Transverse colon (tissue), 4 donors: Measurements from ENCODE around the gene ATP6V1F. TPM values are rescaled to one million over a fixed set of nuclear protein-coding genes. Genes with fewer than 3 reads are reported as not detected.

Experiments used
- DNase-seq: peaks from one replicate; pipeline ENCODE4 v3.0.0-alpha.2; 2019
- H3K27ac ChIP-seq, 4 donors: fragments of 200-600 bp; sonication (generic); 2 replicates each; pipeline ENCODE4 v1.5.1; 2016 to 2018; ENCODE audit warnings: inconsistent platforms in 4 of 4
- H3K27me3 ChIP-seq: fragments of 200-600 bp; sonication (generic); 2 replicates; pipeline ENCODE4 v1.5.1; 2017; ENCODE audit warnings: inconsistent platforms
- H3K36me3 ChIP-seq, 4 donors: fragments of 200-600 bp; sonication (generic); 2 replicates each; pipeline ENCODE4 v1.5.1; 2017 to 2019; ENCODE audit warnings: inconsistent platforms in 4 of 4
- H3K4me1 ChIP-seq, 4 donors: fragments of 200-600 bp; sonication (generic); 2 replicates each; pipeline ENCODE4 v1.5.1; 2017 to 2020; ENCODE audit warnings: inconsistent platforms in 4 of 4
- H3K4me3 ChIP-seq, 4 donors: fragments of 200-600 bp; sonication (generic); 1 replicate in 1 of 4; 2 replicates in 3 of 4; pipeline versions ENCODE4 v1.5.1 to v1.6.1; 2017 to 2019; ENCODE audit warnings: inconsistent platforms in 4 of 4
- H3K9me3 ChIP-seq, 2 donors: fragments of 200-600 bp; sonication (generic); 2 replicates each; pipeline ENCODE4 v1.5.1; 2017 to 2019; ENCODE audit warnings: inconsistent platforms in 2 of 2
- CTCF ChIP-seq, 5 experiments: fragments of 200-600 bp in 3 of 5; fragments of 450-650 bp in 2 of 5; sonication (generic) in 3 of 5; IDR thresholded peaks; 1 replicate in 2 of 5; 2 replicates in 3 of 5; pipeline ENCODE4 v1.5.1; 2016 to 2017; ENCODE audit warnings: antibody characterized with exemption in 5 of 5, inconsistent platforms in 3 of 5, mild to moderate bottlenecking in 2 of 5, moderate library complexity in 1 of 5
- EP300 ChIP-seq: sonication (generic); formaldehyde crosslinking; IDR thresholded peaks from one replicate; pipeline ENCODE4 v1.6.1; 2017; ENCODE audit warnings: antibody characterized with exemption, low read depth
- POLR2A ChIP-seq: fragments of 450-650 bp; IDR thresholded peaks from one replicate; pipeline ENCODE4 v1.6.1; 2016; ENCODE audit warnings: antibody characterized with exemption, mild to moderate bottlenecking, moderate library complexity
- POLR2AphosphoS5 ChIP-seq, 3 donors: sonication (generic); formaldehyde crosslinking; IDR thresholded peaks; one replicate each; pipeline ENCODE4 v1.6.1; 2016; ENCODE audit warnings: antibody characterized with exemption in 3 of 3
- WGBS, 2 donors: methylation state at CpG; one replicate each; pipeline ENCODE4 v1.1.5; 2018; ENCODE audit warnings: low coverage in 1 of 2; 5-methylcytosine and 5-hydroxymethylcytosine counted together
- in situ Hi-C, 4 donors: fragments of 200-750 bp; cut with MboI; loops; one replicate each; pipeline versions ENCODE4 v1.15.0 to v1.15.1; 2017; ENCODE audit warnings: low sequenced_read_pairs in 3 of 4, low pct_ligation_motif_present in 1 of 4, low pct_unique_long_range_greater_than_20kb in 1 of 4
- intact Hi-C: fragments of 100-400 bp; cut with DNase I; formaldehyde crosslinking; loops from one replicate; pipeline ENCODE4 v1.15.1; 2023; ENCODE audit warnings: low total_unique reads
- total RNA-seq, 4 donors: library from RNA; depleted of rRNA; stranded (reverse); fragments of >200 nt; gene quantifications; one replicate each; pipeline ENCODE4 v1.1.0, GENCODE V29; 2016

The ATP6V1F gene
- total RNA-seq, 4 donors from 2014 or later = 25.5 to 128 (median 63.2) TPM

GRCh38 chr7:128840326-128841170, 22.1 kb upstream of the ATP6V1F start:
- DNase-seq = no peak
- H3K36me3 ChIP-seq = no peaks in the 10 kb centered on the region
- intact Hi-C loops = no loop called here
- no peaks in the 10 kb centered on the region for H3K9me3 ChIP-seq
- TF ChIP-seq CTCF (IDR thresholded peaks at IDR 0.05) = no peak
- no peak for TF ChIP-seq POLR2AphosphoS5 (IDR thresholded peaks at IDR 0.05)
- TF ChIP-seq EP300 = no peak
- no peak for TF ChIP-seq POLR2A
- H3K4me1 ChIP-seq = peaks cover 0 to 7% (median 1%) of the 10 kb centered on the region in 4 donors
- in situ Hi-C loops = no loop called here
- peak overlapping the region in 1 of 4 donors; percentile 39 for H3K27ac ChIP-seq
- H3K27me3 ChIP-seq = no peaks in the 10 kb centered on the region
- 86 to 88% methylated on average over 3 to 23 of the region's 23 CpGs for WGBS, 2 donors
- H3K4me3 ChIP-seq = no peak overlapping the region

DNA sequence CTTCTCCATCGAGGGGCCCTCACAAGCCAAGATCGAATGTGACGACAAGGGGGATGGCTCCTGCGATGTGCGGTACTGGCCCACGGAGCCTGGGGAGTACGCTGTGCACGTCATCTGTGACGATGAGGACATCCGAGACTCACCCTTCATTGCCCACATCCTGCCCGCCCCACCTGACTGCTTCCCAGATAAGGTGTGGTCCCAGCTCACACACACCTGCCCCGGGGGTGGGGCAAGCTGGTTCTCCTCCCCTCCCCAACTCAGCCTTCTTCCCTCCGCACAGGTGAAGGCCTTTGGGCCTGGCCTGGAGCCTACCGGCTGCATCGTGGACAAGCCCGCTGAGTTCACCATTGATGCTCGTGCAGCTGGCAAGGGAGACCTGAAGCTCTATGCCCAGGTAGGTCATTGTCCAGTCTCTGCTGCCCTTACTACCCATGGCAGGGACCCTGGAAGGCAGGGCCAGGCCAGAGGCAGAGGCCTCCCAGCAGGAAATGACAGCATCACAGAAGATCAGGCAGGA, 21.4 kb upstream of the ATP6V1F start:
- WGBS, 2 donors = 67% methylated on average over 17 of the region's 17 CpGs; no CpG with 5 or more reads in 1 of the 2 donors
- DNase-seq = peak; percentile 41
- peaks cover 0 to 3% (median 0%) of the 10 kb centered on the region in 4 donors for H3K4me1 ChIP-seq
- H3K36me3 ChIP-seq = no peaks in the 10 kb centered on the region
- H3K4me3 ChIP-seq = no peak overlapping the region
- no peak for TF ChIP-seq EP300
- TF ChIP-seq CTCF (IDR thresholded peaks at IDR 0.05) = no peak
- intact Hi-C loops (no loop called here), in situ Hi-C loops (no loop called here)
- H3K27me3 ChIP-seq = no peaks in the 10 kb centered on the region
- H3K9me3 ChIP-seq = no peaks in the 10 kb centered on the region
- peak overlapping the region in 3 of 4 donors; percentile 26 to 63 (median 39) for H3K27ac ChIP-seq

- DNase-seq = peak; percentile 53
- Histone ChIP-seq H3K27ac (peak overlapping the region in 3 of 4 donors; percentile 26 to 63 (median 39)), H3K36me3 (no peaks in the 10 kb centered on the region), H3K4me3 (no peak overlapping the region), H3K9me3 (no peaks in the 10 kb centered on the region), H3K4me1 (peaks cover 0 to 3% (median 0%) of the 10 kb centered on the region in 4 donors), H3K27me3 (no peaks in the 10 kb centered on the region)
- in situ Hi-C loops = no loop called here
- intact Hi-C loops = no loop called here
- WGBS, 2 donors = 60% methylated on average over 28 of the region's 35 CpGs; no CpG with 5 or more reads in 1 of the 2 donors
- TF ChIP-seq EP300 (no peak), POLR2AphosphoS5 (IDR thresholded peaks at IDR 0.05) (peak in 1 of 3 donors; percentile 3), CTCF (IDR thresholded peaks at IDR 0.05) (peak; percentile 55 to 87 (median 82)), POLR2A (no peak)
Measured at GRCh38 chr7:128841921-128842673, 20.6 kb upstream of the ATP6V1F start.
